Measurements from ENCODE around the gene CHTOP. TPM values are rescaled to one million over a fixed set of nuclear protein-coding genes. Genes with fewer than 3 reads are reported as not detected.
A peak's percentile ranks its signal among the peaks of the same experiment; 100 is the strongest.

The CHTOP gene
- total and polyA plus RNA-seq, 2 of the 8 experiments (the other 6 are each of a cell fraction or from before 2014, with no cell fraction given): 84.6 to 104 TPM

DNA sequence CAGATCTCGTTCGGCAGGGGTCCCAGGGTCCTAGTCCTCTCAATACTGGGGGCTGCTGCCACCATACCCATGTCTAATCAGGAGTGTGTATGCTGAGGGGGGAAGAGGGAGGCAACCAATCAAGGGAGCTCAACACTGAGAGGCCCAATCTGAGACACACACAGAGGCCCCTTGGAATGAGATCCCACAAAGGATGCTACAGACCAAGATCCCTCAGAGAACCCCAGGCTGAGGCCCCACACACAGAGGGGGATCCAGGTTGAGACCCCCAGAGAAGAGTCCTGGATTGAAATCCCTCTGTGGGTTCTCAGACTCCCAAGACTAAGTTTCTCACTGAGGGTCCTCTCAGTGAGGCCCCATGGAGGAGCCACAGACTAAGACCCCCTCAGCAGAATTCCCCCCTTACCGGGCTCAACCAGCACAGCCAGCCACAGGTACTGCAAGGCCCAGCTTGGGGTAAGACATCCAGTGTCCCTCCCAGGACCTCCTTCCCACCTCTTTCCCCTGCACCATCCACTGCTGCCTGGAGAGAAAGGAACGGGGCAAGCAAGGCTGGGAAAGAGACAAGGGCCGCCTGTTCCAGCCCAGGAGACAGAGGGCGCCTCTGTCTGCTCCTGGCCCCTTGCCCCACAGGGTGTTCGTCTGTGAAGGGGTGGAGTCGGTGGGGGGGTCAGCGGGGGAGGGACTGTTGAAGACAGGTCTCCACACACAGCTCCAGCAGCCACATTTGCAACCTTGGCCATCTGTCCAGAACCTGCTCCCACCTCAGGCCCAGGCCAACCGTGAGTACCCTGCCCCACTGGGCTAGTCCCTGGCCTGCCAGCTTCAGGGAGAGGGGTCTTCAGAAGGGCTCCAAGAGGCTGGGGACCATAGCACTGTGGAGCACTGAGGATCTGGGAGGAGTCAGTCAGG lies 5.9 kb upstream of the CHTOP start, which contains the start of gene S100A1:
Gene S100A1, plus strand, starts transcription at position 720 of the 912 bp plus-strand sequence. CDS start 2,088 bp downstream, outside the sequence.
- Histone ChIP-seq H3K9ac (replicated peaks in 1 of 4; ENCODE audit: extremely low read depth in 1 of 4, low read depth in 3 of 4, low read length in 3 of 4) (peak within 1 kb of the TSS in 2 of 4 experiments; percentile 69 to 70; a peak in 4 of 7 replicates), H3K27me3 (replicated peaks in 1 of 4; ENCODE audit: control insufficient read depth in 3 of 4, extremely low read depth in 1 of 4, insufficient read depth in 3 of 4, low read length in 3 of 4) (no peaks in the 10 kb centered on the region), H4K91ac (replicated peaks; ENCODE audit: insufficient read length, low read length) (peak within 1 kb of the TSS; percentile 59), H3K23ac (ENCODE audit: insufficient read length) (no peak within 1 kb of the TSS), H4K8ac (ENCODE audit: extremely low read depth, insufficient read depth, low read length) (peak within 1 kb of the TSS; percentile 80; the same call in 1 of the 2 replicates), H2BK12ac (ENCODE audit: low read depth, low read length) (peak within 1 kb of the TSS; percentile 77), H3K79me1 (ENCODE audit: low read depth, low read length) (no peaks in the 10 kb centered on the region), H4K20me1 (replicated peaks in 1 of 2; ENCODE audit: control insufficient read depth in 1 of 2, insufficient read depth in 2 of 2, low read length in 2 of 2) (no peaks in the 10 kb centered on the region), H3K27ac (ENCODE audit: low read depth, low read length) (peak within 1 kb of the TSS; percentile 59), H3K56ac (replicated peaks; ENCODE audit: insufficient read length, low read depth, low read length) (no peak within 1 kb of the TSS), H3K9me3 (ENCODE audit: insufficient read depth in 2 of 2, low read depth in 1 of 2, low read length in 1 of 2) (no peaks in the 10 kb centered on the region), H2BK20ac (ENCODE audit: low read length) (peak within 1 kb of the TSS; percentile 72; the same call in 1 of the 2 replicates), H3K14ac (ENCODE audit: insufficient read length) (no peak within 1 kb of the TSS), H4K5ac (ENCODE audit: insufficient read length, low read depth, low read length) (peak within 1 kb of the TSS; percentile 57), H3K4me1 (replicated peaks in 1 of 4; ENCODE audit: control insufficient read depth in 3 of 4, insufficient read depth in 4 of 4, low read length in 3 of 4) (peaks cover 0 to 13% (median 7%) of the 10 kb centered on the region in 4 experiments; a peak in 6 of 7 replicates), H3K23me2 (ENCODE audit: low read depth, low read length) (peaks cover 7% of the 10 kb centered on the region), H2BK5ac (ENCODE audit: low read depth, low read length) (peak within 1 kb of the TSS; percentile 68), H2BK15ac (ENCODE audit: low read length) (peak within 1 kb of the TSS; percentile 98; the same call in 1 of the 2 replicates), H3K4ac (replicated peaks; ENCODE audit: insufficient read length, low read depth, low read length) (no peak within 1 kb of the TSS), H3K4me3 (ENCODE audit: extremely low read depth in 1 of 4, insufficient read depth in 2 of 4, low read depth in 3 of 4, low read length in 4 of 4) (peak within 1 kb of the TSS; percentile 45 to 77 (median 72)), H3K4me2 (ENCODE audit: insufficient read depth in 1 of 2, low read depth in 2 of 2, low read length in 2 of 2) (peak within 1 kb of the TSS; percentile 74 to 95), H2AK5ac (ENCODE audit: low read depth, low read length) (no peak within 1 kb of the TSS; the same call in 1 of the 2 replicates), H3K18ac (ENCODE audit: extremely low read depth, low read length) (peak within 1 kb of the TSS; percentile 93), H3K36me3 (ENCODE audit: control insufficient read depth in 2 of 4, insufficient read depth in 4 of 4, low read length in 3 of 4) (peaks cover 0 to 4% (median 1%) of the 10 kb centered on the region in 4 experiments; a peak in 3 of 8 replicates), H2BK120ac (replicated peaks; ENCODE audit: low read depth, low read length) (no peak within 1 kb of the TSS), H3K79me2 (ENCODE audit: control insufficient read depth in 1 of 2, insufficient read depth in 2 of 2, low read length in 2 of 2) (no peaks in the 10 kb centered on the region), H2AFZ (ENCODE audit: low read length) (peak within 1 kb of the TSS; percentile 72; the same call in 1 of the 2 replicates)
- ChIA-PET CTCF (ENCODE audit: partially characterized antibody) (interaction anchor here (0.7 to 10.2 kb wide), 53 partner anchors 11 to 316 kb away, joined by 3 to 115 read pairs (median 4); partner anchors contain the start of genes S100A14, S100A16, S100A4 and S100A6), POLR2A (ENCODE audit: partially characterized antibody) (interaction anchor here (0.6 to 15.6 kb wide), 37 partner anchors 9 to 1241 kb away, joined by 3 to 261 read pairs (median 4); partner anchors contain the start of genes RPS27, S100A14, S100A16 and S100A4)
- WGBS, 2 experiments (ENCODE audit: extremely low coverage in 1 of 2, insufficient coverage in 1 of 2, insufficient read length in 1 of 2, insufficient replicate concordance in 2 of 2, low coverage in 1 of 2, low lambda C conversion rate in 2 of 2, missing lambda C conversion rate in 1 of 2): 71% methylated on average over 10 of the region's 10 CpGs; no CpG with 5 or more reads in 1 of the 2 experiments
- no peak for DNase-seq (ENCODE audit: low read depth in 1 of 2, low spot score in 2 of 2)
- TF ChIP-seq, protein P1, sequence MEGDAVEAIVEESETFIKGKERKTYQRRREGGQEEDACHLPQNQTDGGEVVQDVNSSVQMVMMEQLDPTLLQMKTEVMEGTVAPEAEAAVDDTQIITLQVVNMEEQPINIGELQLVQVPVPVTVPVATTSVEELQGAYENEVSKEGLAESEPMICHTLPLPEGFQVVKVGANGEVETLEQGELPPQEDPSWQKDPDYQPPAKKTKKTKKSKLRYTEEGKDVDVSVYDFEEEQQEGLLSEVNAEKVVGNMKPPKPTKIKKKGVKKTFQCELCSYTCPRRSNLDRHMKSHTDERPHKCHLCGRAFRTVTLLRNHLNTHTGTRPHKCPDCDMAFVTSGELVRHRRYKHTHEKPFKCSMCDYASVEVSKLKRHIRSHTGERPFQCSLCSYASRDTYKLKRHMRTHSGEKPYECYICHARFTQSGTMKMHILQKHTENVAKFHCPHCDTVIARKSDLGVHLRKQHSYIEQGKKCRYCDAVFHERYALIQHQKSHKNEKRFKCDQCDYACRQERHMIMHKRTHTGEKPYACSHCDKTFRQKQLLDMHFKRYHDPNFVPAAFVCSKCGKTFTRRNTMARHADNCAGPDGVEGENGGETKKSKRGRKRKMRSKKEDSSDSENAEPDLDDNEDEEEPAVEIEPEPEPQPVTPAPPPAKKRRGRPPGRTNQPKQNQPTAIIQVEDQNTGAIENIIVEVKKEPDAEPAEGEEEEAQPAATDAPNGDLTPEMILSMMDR (IDR thresholded peaks at IDR 0.05; ENCODE audit: control extremely low read depth in 1 of 3, insufficient read depth in 1 of 3, low read depth in 1 of 3, low read length in 3 of 3): peak in 2 of 3 experiments; percentile 5 to 36; a peak in 2 of 4 replicates
- TF ChIP-seq NRF1 (IDR thresholded peaks at IDR 0.05; ENCODE audit: low read depth, low read length): no peak
- no peak for FAIRE-seq
